HG03103 (cell line): Measurements from ENCODE around the gene RPN2.

Experiments
- ATAC-seq: cut with Tn5 transposase; IDR thresholded peaks from one replicate; pipeline ENCODE4 v1.9.1; 2021; ENCODE audit warnings: low read depth; ENCODE audit not compliant: unreplicated experiment

RPN2 gene

DNA sequence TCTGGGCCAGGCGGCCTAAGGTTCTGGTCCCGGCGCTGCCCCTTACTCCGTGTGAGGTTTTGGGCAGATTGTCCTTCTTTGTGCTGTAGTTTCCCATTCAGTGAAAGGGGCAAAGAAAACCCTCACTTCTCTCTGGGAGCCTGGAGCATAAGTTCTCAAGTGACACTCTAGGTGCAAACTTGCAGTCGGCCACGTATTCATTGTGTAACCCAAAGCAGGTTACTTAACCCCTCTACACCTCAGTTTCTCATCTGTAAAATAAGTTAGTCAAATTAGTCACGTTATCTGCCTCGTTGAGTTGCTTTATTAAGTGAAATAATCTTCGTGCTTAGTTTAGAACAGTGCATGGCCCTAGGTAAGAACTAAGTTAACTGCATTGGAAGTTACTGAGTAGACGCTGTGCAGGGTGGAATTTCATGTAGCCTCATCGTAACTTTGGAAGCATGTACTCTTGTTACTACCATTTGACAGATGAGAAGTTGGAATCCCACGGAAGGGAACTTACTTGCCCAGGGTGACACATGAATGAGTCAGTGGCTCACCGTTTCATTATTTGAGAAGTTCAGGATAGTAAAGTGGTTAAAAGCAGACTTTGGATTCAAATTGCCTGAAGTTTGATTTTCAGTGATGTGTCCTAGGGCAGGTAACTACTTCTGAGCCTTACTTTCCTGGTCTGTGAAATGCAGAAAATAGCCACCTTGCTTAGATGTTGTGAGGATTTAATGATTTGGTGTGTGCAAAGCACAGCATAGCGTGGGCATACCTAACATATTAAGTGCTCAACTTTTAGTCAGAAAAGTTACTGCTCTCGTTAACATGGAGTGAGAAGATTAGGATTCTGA lies 774 bp downstream of the RPN2 start:
- no peak for ATAC-seq

- ATAC-seq, result no peak
Observed at GRCh38 chr20:37185686-37186085, 6.6 kb downstream of the RPN2 start.

DNA sequence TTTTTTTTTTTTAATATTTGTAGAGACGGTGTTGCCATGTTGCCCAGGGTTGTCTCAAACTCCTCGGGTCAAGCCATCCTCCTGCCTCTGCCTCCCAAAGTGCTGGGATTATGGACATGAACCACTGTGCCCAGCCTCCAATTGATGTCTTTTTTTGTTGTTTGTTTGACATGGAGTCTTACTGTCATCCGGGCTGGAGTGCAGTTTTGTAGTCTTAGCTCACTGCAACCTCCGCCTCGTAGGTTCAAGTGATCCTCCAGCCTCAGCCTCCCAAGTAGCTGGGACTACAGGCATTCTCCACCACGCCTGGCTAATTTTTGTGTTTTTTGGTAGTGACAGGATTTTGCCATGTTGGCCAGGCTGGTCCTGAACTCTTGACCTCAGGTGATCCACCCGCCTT lies 9.7 kb downstream of the RPN2 start:
- no peak for ATAC-seq

DNA sequence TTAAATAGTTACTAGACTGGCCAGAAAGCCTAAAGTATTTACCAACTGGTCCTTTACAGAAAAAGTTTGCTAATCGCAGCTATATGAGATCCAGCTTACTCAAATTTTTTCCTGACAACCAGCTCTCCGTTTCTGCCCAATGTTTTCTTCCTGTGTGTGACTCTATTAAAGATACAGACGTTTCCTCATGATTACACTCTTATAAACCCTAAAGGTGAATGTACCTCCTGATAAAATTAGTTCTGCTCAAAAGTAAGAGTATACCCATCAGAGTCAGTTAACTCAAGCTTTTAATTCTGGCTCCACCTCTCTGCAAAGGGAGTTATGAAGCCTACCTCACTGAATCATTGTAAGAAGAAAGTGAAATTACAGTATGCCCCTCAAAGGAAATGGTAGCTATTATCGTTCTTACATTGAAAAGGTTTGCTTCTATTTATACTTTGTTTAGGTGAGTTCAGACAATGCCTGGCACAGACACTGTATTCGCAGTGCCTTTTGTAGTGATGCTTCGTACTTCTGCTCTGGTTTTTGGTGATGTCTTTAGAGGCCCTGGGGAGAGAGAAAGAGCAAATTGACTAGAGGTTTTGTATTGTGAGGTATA lies 10.4 kb downstream of the RPN2 start:
- no peak for ATAC-seq

- no peak for ATAC-seq
Observed at GRCh38 chr20:37190354-37191112, 11.4 kb downstream of the RPN2 start.

- ATAC-seq, result no peak
Observed at GRCh38 chr20:37192137-37192854, 13.2 kb downstream of the RPN2 start.

- no peak for ATAC-seq
Observed at GRCh38 chr20:37193226-37193625, 14.1 kb downstream of the RPN2 start.

- ATAC-seq, result no peak
Observed at GRCh38 chr20:37193821-37194220, 14.7 kb downstream of the RPN2 start.

DNA sequence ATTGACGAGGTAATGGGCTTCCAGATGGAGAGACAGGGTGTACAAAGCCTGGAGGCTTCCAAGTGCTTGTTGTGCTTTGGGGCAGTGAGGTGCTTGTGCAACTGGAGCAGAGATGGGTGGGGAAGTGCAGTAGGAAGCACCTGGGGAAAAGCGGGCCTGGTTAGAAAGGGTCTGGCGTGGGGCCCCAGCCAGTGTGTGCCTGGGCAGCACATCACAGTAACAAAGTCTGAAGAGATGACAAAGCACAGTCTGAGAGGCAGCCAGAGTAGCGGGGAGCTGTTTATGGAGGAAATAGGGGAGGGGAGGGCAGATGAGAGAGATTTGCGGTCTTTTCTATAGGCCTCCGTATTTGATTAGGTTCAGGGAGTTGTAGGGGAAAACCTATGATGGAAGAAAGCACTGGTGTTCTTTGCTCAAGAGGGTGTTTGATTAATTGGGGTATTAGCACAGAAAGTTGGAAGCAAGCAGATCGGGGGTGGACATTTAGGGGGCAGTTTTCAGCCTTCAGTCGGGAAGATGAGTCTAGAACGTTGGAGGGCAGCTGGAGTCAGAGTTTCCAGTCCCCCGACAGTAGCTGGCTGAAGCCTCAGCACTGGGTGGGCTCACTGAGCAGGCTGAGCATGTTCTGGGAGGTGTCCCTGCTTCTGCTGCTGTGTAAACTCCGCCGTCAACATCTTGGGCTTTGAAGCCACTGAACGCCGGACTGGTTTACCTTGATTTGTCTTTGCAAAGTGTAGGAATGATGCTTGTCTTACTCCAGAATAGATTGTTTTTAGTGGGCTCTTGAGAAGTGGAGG lies 15.7 kb downstream of the RPN2 start:
- no peak for ATAC-seq

DNA sequence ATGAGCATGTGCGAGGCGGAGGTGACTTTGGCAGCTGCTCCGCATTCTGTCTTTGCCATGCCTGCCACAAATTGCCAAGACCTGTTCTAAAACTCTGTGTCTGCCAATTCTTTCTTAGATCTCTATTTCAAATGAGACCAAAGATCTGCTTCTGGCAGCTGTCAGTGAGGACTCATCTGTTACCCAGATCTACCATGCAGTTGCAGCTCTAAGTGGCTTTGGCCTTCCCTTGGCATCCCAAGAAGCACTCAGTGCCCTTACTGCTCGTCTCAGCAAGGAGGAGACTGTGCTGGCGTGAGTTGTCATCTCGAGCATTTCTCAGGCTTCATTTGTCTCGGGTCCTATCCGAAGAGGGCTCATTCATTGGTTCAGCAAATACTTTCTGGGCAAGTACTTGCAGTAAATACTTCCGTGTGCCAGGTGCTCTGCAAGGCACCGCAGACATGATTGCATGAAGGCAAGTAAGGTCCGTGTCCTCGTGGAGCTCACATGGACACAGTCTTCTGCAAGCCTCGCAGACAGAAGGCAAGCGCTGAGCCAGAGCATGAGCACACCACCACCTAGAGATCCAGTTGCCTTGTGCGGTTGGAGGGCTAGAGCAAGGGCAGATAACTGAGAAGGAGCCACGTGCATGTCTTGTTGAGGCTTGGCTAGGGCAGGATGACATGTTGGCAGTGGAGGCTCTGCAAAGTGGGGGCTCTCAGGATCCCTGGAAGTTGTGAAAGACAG lies 20.0 kb downstream of the RPN2 start:
- no peak for ATAC-seq

DNA sequence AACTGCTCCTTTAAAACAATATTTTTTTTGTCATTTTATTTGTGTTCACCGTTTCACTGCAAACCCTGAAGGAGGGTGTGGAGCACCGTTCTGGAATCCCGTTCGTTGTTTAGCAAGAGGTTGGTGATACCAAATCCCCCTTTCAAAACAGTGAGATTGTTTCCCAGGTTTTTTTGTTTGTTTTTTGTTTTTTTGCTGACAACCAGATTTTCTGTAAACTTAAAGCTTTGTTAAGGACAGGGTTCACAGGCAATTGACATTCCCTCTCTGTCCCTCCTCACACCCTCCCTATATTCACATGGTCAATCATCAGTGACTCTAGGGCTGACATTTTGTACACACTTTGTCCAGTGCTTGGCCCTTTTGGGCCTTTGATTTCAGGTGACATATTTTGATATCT lies 21.2 kb downstream of the RPN2 start:
- no peak for ATAC-seq

DNA sequence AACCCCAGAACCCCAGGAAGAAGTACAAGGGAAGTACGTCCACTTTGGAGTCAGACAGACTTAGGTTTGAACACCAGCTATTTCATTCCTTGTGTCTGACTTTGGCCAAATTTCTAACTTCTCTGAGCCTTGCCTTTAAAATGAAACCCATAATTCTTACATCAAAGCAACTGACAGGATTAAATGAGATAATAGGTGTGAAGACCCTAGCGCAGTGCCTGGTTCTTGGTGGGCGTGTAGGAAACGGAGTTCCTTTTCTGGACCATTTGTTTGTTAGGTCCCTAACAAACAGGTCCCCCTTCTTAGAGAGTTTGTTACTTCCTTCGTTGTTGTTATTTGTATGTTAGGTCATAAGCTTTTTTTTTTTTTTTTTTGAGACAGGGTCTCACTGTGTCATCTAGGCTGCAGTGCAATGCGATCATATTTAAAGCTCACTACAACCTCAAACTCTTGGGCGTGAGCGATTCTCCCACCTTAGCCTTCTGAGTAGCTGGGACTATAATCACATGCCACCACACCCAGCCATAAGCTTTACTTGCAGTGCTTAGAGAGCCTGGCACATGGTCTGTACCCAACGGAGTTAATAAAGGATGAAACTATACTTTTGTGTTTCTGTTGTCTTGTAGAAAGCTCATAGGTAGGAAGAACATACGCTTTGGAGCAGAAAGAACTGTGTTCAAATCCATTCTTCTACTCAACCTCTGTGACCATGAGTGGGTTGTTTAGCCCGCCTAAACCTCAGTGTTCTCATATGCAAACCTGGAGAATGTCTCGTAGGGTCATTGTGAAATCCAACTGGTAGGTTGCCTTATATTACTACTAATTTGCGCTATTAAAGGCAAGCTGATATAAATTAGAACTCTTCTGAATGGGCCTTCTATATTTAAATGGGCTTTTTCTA lies 22.0 kb downstream of the RPN2 start:
- ATAC-seq, result no peak

- no peak for ATAC-seq
Observed at GRCh38 chr20:37201827-37202162, 22.7 kb downstream of the RPN2 start.

DNA sequence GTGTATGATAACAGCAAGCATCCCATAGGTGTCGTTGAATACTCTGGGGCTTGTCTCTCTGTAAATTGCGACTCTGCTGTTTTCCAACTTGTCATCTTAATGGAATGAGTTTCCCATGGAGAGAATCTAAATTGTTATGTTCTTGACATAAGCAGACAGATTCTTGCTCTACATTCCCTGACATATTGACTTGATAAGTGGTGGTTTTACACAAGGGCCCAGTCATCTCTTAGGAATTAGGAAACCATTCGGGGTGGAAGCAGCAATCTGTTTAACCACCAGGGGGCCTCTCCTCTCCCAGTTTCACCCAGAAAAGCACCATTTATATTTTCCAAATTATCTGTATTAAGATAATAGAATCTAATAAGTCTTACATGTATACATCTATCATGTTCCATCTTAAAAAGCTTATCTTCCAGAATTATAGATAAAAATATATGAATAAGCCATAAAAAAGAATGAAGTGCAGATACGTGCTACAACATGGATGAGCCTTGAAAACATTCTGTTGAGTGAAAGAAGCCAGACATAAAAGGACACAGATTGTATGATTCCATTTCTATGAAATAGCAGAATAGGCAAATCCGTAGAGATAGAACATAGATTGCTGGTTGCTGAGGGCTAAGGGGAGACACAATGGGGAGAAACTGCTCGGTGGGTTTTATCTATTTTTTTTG lies 23.3 kb downstream of the RPN2 start:
- no peak for ATAC-seq

- no peak for ATAC-seq
Observed at GRCh38 chr20:37204056-37204455, 24.9 kb downstream of the RPN2 start.

DNA sequence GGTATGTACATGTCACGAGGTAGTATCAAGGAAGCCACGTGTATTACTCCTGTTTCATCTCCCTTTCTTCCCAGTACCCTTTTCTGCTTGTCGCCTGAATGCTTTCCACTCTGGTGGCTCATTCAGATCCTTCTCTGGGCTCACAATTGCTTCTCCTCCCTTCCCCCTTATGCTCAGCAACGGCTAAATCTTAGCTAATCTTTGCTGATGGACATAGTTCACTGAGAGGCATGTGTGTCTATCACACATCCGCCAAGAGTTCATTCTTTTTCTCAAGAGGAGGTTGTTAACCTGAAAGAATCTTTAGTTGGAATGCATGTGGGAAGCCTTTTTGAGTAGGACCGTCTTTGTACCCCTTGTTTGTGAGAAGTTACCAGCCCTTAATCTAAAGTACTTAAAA lies 26.0 kb downstream of the RPN2 start:
- no peak for ATAC-seq

- ATAC-seq, result no peak
Observed at GRCh38 chr20:37205794-37206193, 26.7 kb downstream of the RPN2 start.

GRCh38 chr20:37207171-37207570 lies 28.0 kb downstream of the RPN2 start:
- no peak for ATAC-seq
